HG02610 (cell line): ENCODE data around the gene CITED2.

Experiments
- ATAC-seq: cut with Tn5 transposase; IDR thresholded peaks from one replicate; pipeline ENCODE4 v1.9.1; 2021; ENCODE audit warnings: mild to moderate bottlenecking, moderate library complexity; ENCODE audit not compliant: unreplicated experiment

The CITED2 gene

DNA sequence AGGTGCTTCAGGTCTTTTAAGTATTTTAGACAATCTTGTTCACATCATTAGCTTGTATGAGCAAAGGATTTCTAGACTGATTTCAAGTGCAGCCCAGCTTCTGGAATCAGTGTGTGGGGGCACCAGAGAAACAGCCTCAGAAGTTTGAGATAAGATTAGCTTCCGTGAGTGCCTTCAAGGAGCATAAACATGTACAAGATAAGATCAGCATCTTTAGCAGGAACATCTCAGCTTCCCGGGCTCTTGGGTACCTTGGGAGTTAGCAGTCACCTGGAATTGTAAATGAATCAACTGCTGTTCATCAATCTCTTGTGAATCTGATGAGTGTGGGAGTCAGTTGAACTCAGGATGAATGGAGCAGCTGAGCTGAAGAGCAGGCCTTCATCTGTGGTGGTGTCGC is 12.0 kb upstream of the CITED2 start:
- no peak for ATAC-seq

DNA sequence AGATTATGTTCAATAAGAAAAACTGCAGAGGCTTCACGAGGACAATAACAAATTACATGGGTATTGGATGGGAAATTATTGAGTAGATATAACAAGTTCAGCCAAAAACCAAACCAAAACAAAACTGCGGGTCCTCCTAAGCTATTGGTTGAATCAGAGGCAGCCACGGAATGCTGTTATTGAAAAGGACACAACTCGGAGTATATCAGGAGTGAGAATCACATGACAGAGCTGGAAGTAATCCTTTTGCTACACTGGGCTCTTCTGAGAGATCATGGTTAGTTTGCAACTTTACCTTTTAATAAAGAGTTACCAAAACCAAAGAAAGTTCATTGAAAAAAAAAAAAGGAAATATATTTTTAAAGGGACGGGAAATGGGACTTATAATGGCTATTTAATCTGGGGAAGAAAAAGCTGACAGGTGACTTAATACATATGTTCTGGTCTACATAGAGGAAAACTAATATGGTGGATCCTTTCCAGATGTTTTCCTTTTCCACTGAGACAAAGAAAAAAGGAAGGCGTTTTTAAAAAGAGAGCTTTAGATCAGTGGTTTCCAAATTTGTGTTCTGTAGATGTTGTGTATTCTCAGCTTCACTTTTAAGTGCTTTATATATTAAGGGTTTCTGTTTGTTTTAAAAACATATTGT is 6.9 kb upstream of the CITED2 start:
- no peak for ATAC-seq

DNA sequence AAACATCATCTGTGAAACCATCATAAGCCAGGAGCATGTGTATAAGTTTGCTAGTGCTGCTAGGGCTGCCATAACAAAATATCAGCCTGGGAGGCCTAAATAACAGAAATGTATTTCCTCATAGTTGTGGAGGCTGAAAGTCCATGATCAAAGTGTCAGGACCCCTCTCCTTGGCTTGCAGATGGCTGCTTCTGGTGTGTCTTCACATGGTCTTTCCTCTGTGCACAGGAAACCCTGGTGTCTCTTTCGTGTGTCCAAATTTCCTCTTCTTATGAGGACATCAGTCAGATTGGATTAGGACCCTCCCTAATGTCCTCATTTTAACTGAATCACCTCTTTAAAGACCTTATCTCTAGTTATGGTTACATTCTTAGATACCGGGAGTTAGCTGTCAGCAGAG is 6.2 kb upstream of the CITED2 start:
- ATAC-seq = no peak

DNA sequence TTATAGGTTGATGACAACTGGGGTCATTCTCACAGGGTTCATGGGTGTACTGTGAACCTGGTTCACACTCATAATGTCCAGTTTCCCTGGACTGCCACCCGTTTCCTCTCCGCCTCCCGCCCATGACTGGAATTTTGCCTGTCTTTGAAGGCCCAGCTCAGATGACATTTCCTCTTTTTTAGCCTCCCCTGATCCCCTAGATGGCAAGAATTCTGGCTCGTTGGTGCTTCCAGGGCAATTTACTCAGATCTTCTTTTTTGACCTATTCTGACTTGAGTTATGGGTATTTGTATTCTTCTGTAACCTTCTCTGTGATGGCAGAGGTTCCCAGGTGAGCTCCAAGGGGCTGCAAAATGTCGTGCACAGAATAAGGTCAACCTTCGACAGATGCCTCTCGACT is 5.7 kb upstream of the CITED2 start:
- ATAC-seq = no peak

DNA sequence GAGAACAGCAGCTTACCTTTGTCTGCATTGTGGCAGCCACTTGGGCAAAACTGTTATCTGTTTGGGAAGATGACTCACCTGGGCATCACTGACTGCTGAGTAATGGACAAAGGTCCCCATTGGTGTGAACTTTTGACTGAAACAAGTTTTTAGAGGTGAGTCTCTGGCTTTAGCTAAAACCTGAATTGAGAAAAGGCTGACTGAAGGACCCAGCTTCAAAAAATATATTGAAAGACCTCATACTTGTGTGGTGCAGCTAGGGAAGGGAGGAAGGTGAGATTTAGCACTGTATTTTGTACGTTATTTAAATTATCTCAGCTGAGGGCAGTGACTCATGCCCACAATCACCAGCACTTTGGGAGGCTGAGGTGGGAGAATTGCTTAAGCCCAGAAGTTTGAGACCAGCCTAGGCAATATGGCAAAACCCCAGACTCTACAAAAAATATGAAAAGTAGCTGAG is 4.5 kb upstream of the CITED2 start:
- ATAC-seq = no peak

DNA sequence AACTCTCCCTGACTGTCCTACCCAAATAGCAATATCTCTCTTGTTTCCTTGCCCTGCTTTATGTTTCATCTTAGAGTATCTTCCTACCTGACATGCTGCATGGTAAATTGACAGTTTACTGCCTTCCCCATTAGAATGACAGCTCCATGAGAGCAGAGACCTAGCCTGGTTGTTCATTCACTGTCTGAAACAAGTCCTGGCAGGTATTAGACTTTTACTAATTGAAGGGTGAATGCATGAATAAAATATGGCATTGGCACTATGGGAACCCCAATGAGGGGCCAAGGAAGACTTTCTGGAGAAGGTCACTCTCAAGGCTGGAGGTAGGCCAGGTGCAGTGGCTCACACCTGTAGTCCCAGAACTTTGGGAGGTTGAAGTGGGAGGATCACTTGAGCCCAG is 3.8 kb upstream of the CITED2 start:
- no peak for ATAC-seq

DNA sequence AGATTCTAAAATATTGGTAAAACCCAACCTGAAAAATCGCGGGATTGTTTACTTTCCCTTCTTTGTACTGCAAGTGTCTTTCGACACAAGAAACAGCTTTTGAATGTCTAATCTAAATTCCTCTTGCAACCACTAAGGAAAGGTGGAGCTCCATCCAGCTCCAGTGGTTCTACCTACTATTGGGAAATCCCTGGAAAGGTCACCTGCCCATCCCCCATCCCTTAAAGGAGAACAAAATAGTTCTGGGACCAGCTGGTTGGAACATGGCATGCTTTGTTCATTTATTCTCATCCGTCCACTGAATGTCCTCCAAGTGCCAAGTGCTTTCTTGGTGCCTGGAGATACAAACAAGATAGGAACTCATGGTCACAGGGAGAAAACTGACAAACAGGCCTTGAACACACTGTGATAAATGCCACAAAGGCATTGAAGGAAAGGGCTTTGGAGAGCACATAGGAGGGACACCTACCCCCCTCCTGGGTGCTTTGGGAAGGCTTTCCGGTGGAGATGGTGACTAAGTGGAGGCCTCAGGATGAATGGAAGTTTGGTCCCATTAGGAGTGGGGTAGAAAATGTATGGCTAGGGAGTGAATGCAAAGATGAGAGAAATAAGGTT is 2.3 kb upstream of the CITED2 start:
- no peak for ATAC-seq

DNA sequence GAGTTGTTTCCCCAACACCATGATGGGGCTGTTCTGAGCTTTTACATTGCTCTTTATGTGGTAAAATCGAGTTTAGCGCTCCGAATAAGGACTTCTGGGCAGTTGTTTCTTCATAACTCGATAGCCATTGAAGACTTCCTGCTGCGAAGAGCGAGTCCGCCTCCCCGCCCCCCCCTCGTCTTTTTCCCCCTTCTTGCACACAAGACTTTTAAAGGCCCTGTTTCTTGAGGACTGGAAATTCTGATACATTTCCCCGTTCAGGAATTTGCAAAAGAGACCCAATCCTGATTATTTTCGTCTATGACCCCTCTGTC is 1.5 kb upstream of the CITED2 start:
- no peak for ATAC-seq

DNA sequence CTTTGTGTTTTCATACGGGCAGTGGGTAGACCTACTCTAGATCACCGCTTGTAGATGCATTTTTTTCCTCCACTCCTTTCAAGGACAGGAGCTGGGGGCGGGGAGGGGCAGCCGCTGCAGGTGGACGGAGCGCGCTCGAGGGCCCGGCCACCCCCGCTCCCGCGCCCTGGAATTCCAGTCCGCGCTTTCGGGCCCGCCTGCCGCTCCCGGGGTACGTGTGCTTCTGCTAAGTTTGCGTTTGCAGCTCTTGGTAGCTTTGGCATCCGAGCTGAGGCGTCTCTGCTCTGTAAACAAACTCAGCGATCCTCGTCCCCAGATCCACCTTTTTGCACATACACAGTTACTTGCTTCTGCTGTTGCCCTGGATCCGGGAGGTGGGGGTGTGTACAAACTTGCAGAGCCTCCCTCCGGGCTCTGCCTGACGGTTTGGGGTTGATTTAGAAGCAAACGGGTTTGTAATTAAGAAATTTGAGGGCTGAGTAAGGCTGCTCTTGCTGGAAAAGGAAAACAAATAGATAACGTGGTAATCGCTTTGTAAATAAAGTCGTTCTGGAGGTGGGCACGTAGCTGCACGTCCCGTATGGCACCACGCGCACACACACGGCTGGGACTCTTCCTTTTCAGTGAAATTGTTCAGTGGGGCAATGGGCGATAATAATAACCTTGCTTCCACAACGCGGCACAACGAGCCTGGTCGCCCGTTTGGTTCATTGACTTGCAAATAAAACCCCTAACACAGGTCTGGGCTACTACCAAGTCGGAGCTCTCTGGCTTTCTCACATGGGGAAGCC is 973 bp upstream of the CITED2 start:
- ATAC-seq = peak; percentile 51

DNA sequence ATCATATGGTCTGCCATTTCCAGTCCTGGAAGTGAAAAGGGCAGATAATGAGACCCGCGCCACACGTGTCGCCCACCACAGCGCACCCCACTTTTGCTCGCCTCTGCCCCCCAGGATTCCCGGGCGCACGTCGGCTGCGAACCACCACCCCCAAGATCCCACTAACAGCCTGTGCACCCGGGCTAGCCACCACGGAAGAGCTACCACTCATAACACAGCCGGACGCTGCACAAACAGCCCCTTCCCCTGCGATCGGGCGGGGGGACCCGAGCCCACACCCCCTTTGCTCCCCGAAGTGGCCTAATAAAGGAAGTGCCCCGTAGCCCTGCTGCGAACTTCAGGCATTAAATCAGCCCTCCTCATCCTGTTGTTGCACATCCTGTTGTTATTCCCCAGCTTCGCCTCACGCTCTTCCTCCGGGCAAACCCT is 506 bp downstream of the CITED2 start:
- ATAC-seq = no peak

DNA sequence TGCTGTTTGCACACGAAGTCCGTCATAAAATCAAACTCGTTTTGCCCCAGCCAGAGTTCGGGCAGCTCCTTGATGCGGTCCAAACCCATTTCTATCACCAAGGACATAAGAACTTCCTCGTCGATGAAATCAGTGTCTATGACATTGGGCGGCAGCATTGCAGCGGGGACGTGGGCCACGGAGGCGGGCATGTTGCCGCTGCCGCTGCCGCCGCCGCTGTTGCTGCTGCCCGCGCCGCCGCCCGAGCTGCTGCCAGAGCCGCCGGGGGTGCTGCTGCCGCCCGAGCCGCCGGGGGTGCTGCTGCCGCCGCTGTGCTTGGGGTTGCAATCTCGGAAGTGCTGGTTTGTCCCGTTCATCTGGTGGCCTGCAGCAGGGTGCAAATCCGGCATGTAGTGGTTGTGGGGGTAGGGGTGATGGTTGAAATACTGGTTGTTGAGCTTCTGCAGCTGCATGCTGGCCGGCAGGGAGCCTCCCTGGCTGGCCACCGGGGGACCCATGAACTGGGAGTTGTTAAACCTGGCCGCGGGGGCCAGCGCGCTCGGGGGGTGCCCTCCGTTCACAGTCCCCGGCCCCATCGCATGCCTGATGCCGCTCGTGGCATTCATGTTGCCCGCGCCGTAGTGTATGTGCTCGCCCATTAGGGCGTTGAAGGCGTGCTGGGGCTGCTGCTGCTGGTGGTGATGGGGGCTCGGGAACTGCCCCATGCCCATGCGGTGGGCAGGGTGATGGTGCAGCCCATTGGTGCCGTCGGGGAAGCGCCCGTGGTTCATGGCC is 1.1 kb downstream of the CITED2 start:
- ATAC-seq = peak; percentile 25

DNA sequence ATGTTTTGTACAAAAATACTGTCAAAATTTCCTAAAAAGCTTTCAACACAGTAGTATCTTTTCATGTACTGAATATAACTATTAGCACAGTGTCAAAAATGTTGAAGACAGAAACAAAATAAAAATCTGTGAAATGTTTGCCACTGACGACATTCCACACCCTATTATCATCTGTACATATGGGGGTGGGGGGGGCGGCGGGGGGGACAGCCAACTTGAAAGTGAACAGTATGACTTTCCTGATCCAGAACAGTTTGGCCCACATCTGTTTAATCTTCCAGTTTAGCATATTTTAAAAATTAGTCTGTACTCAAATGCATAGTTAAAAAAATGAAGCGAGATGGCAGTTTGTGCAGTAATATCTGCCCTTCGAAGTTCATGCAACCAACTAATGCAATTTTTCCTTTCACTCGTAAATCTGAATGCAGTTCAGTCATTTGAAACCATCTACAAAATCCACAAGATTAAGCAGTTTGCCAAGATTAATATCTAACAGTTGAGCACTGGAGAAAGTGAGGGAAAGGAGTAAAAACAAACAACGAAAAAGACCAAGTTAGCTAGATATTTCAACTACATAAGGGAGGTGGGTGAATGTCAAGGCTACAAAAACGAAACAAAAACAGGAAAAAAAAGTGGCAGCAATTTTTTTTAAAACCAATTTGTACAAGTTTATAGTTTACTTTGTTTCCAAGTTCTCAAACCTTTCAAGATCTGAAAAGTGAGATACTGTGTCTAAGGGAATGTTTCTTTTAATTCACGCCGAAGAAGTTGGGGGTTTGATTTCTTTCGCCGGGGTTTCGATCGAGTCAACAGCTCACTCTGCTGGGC is 1.9 kb downstream of the CITED2 start:
- ATAC-seq = no peak

DNA sequence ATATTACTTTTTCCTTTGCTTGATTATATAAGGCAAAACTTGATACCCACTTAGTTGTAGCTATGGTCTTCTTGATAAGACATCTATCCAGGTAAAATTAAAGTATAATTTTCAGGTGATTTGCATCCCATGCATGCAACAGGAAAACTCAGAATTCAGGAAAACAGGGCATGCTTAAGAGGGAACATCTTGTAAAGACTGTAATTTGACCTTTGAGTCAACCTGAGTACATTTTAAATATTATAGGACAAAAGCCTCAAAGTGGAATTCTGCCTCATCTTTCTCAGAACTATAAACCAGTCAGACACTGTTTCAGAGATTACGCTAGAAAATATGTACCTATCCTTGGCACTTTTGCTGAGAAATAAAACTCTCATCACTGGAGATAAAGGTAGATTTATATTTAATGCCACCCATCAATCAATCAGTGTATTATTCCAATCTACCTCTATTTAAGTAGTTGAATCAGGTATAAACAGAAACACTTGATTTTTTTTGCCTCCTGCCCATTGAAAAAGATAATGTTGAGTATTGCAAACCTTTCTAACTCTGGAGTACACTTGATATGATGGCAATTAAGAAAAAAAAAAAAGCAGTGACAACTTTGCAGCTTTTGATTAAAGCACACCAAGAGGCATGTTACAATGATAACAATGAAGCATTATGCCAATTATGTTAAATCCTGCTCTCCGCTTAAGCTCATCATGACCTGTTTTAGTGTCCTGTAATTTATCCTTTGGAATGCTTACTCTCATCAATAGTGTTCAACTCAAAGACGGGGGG is 2.8 kb downstream of the CITED2 start:
- ATAC-seq = no peak

DNA sequence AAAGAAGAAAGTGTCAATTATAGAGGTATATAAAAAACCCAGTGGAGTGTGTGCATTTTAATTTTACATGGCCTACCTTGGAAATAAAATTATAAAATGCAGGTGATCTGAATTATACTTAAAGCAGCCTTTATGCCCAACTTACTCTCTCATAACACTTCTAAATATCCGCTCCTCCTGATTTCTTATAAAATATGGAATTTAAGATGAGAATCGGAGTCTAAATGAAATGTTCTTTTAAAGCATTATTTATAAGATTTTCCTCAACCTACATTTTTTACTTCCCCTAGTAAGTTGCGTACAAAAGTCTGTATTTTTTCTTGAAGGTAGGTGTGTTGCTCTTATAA is 3.5 kb downstream of the CITED2 start:
- ATAC-seq = no peak

DNA sequence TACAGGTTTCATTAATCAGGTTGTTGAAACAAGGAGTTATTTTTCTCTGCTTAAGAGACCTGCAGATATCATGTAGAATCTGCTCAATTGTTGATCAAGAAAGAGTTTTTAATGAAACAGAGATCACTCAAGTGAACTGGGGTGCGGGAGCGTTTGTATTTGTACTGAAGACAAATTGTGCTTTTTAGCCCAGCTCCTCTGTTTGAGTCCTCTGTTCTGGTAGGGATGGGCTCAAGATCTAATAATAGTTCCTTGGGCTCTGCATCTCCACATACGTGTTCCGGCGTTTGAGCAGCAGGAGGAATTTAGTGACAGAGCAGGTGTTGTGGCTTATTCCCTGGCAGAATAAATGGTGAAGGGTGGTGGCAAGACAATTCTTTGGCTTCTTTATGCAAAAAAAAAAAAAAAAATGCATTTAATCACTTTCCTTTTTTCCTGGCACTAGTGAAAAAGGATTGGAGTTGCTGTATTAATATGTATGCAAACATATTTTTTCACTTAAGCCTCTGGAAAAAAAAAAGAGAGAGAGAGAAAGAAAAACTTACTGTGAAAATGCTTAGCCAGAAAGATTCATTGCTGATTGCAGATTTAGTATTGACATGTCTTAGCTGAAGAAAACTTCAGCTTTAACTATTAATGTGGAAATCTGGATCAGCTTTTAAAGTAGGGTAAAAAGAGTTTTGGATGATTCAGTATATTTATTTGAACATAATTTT is 4.0 kb downstream of the CITED2 start:
- ATAC-seq = no peak

DNA sequence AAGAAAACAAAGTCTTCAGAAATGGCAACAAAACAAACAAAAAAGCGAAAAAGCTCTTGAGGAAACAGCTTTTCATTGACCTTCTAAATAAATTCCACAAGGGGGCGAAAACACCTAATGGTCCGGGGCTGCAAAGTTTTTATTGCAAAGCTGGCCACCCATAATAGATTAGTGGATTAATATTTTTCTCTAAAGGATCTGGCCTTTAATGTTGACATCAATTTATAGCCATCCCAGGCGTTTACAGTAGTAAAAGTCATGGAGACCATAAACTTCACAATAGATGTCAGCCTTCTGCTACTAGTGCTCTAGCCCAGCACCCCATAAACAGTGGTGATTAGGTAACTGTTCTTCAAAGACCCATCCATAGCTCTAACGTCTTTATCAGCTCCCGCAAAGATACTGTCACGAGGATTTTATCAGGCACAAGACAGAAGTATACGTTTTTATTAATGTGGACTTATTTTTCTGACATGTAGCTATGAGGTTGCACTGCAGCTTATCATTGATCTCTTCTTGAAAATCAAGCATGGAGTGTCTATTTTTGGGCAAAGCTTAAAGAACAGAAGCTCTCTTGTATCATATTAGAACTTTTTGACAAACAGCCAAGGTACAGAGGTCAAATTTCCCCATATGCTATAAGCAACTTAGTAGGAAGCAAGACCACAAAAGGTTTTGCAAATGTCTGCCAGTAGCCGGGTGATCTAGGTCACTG is 4.7 kb downstream of the CITED2 start:
- no peak for ATAC-seq

DNA sequence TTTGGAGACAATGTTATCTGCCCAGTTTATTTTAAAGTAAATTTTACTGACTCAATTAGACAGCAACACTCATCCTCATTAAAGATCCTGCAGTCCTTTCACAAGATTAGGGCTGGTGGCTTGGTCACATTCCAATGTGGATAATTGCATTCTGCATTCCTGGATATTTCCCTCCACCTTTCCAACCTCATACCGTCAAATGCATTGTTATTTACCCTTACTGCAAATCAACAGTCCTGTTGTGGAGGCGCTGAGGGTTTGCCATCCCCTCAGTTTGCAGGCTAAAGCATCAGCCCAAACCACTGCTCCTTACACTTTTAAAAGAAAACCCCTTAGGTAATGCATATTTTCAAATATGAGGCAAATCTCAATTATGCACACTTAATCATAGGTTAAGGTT is 5.4 kb downstream of the CITED2 start:
- ATAC-seq = no peak

DNA sequence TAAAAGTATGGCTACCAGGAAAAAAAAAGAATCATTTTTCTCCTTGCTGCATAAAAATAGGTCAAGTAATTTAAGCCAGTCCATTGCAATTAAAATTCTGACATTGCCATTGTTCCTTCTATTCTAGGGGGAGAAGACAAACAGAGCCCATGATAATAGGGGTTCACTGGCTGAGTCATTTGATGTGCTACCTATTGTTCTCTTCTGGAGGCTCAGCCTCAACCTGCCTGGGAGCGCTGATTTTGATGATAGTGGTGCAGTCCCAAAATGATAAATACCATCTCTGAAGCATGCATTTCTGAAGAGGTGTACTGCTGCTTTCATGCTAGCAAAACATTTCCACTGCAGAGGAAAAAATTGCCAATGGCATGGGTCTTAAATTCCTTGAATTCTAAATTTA is 5.8 kb downstream of the CITED2 start:
- no peak for ATAC-seq
